KOPT-K1 (cell line): ENCODE results near the gene CFAP68.

Experiments
- H3K27ac ChIP-seq: fragments of 200-600 bp; sonication (generic); 2 replicates; pipeline ENCODE4 v1.5.1; 2016; ENCODE audit warnings: antibody characterized with exemption, mild to moderate bottlenecking, low read depth, low read length; ENCODE audit not compliant: poor library complexity, severe bottlenecking
- H3K36me3 ChIP-seq: fragments of 200-600 bp; sonication (generic); 2 replicates; pipeline ENCODE4 v1.5.1; 2017; ENCODE audit warnings: antibody characterized with exemption, mild to moderate bottlenecking, low read length, moderate library complexity; ENCODE audit not compliant: insufficient read depth
- H3K9me3 ChIP-seq: fragments of 200-600 bp; sonication (generic); 2 replicates; pipeline ENCODE4 v1.5.1; 2017; ENCODE audit warnings: antibody characterized with exemption, low read length, mild to moderate bottlenecking; ENCODE audit not compliant: insufficient read depth, poor library complexity, severe bottlenecking

CFAP68 gene, protein sequence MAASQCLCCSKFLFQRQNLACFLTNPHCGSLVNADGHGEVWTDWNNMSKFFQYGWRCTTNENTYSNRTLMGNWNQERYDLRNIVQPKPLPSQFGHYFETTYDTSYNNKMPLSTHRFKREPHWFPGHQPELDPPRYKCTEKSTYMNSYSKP

DNA sequence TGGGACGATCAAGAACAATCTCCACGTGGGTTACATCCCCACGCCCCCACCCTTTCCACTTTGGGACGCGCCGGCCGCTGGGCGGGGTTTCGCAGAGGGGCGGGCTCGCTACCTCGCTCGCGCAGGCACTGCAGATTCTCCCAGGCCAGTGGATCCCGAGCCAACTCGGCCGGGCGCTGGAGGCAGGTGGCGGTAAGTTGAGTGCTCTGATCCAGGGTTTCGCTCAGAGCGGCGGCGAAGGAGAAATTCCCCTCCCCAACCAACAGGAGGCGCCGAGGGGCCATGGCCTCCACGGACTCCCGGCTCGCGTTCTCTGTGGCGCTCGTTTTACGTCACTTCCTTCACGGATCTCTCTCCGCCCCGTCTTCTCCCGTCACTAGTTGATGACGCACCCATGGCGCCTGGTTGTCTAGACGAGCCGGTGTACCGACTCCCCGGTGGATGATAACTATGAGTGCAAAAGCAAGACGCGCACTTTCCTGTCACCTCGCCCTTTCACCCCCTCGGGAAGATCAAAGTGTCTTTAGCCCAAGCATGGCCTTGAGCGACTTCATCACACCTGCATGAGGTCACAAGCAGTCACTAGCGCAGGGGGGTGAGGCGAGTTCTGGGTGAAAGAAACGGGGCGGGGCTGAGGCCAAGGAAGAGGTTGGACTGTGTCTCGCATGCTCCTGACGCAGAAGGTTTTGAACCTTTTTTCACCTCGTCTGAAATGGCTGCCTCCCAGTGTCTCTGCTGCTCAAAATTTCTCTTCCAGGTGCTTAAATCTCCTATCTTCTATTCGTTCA lies at the start of gene CFAP68, which contains the start of gene FDXACB1:
Gene CFAP68, plus strand, starts transcription at position 693 of the 788 bp plus-strand sequence. Its CDS starts 20 bp downstream, at position 713.
Gene FDXACB1, minus strand, starts transcription at position 317 of the 788 bp plus-strand sequence. Its CDS starts 33 bp downstream, at position 284.
- Histone ChIP-seq H3K36me3 (peaks cover 18% of the 10 kb centered on the region; the same call in 1 of the 2 replicates), H3K9me3 (no peaks in the 10 kb centered on the region), H3K27ac (peak within 1 kb of the TSS; percentile 80)

DNA sequence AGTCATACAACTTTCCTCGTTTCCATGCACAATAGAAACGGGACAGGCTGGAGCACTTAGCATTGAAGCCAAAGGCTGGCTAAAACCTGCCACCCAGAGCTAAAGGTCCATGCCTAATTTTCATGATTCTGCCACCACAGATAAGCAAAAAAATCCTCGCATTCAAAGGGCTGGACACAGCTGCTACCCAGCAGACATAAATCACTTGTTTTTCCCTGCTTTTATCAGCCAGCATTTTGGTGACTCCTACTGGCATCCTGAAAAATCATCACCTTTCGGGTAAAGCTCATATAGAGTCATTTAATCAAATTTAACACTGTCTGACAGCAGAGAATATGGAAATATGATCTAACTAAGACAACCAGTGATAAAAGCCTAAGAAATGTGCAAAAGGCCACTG lies 45.8 kb upstream of the CFAP68 start:
- H3K27ac ChIP-seq = no peak overlapping the region
- H3K9me3 ChIP-seq = no peaks in the 10 kb centered on the region
- peaks cover 97% of the 10 kb centered on the region for H3K36me3 ChIP-seq

DNA sequence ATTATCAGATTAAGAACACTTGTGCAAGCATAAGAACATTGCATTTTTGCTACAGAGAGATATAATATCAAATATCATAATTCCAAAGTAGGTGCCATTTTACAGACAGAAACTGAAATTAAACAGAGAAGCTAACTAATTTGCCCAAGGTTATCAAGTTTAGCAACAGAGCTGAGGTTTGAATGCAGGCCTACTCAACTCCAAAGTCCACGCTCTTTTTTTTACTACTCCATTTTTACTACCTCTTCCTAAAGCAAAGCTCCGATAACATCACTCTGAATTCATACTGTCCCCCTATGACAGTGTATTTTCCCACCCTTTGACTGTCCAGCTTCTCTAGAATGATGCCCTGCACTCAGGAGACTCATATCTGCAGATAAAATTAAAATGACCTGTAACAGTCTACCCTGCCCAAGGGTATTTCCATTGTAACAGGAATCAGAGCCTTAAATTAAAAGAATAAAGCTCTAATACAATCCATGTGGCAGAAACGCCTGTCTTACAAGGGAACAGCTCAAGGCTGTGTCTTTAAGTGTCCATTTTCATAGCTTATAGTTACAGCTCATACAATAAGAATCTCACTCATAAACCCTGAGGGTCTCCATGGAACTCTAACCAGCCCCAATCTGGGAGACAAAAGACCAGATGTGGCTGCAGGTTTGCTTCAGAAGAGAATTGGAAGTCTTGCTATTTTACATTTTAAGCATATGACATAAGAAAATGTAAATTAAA lies 44.7 kb upstream of the CFAP68 start:
- no peak overlapping the region for H3K27ac ChIP-seq
- H3K9me3 ChIP-seq = no peaks in the 10 kb centered on the region
- H3K36me3 ChIP-seq = peaks cover 91% of the 10 kb centered on the region

DNA sequence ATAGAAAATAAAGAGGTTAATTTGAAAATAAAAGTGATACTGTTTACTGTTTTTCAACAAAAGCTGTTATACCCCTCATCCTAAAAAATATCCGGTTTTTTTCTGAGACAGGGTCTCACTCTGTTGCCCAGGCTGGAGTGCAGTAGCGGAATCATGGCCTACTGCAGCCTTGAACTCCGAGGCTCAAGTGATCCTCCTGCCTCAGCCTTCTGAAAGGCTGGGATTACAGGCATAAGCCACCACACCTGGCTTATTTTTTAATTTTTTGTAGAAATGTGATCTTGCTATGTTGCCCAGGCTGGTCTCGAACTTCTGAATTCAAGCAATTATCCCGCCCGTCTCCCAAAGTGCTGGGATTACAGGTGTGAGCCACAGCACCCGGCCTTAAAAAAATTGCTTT lies 43.7 kb upstream of the CFAP68 start:
- H3K36me3 ChIP-seq = peaks cover 91% of the 10 kb centered on the region
- H3K27ac ChIP-seq = no peak overlapping the region
- H3K9me3 ChIP-seq = no peaks in the 10 kb centered on the region

DNA sequence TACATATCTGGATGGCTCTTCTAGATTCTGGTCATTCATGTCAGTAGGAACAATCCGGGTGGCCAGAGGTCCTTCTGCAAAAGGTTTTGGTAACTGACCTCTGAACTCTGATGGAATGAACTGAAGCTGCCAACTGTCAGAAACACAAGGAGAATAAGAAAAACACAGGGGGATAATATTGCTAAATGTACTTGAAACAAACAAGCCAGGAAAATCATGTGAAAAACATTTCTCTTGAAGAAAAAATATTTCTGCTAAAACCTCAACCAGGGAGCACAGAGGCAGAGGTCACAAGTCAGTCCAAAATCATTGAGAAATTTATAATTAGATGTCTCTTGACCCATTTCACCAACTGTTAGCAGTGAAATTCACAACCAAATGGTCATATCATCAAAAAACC lies 43.2 kb upstream of the CFAP68 start:
- Histone ChIP-seq H3K9me3 (no peaks in the 10 kb centered on the region), H3K27ac (no peak overlapping the region), H3K36me3 (peaks cover 91% of the 10 kb centered on the region)

DNA sequence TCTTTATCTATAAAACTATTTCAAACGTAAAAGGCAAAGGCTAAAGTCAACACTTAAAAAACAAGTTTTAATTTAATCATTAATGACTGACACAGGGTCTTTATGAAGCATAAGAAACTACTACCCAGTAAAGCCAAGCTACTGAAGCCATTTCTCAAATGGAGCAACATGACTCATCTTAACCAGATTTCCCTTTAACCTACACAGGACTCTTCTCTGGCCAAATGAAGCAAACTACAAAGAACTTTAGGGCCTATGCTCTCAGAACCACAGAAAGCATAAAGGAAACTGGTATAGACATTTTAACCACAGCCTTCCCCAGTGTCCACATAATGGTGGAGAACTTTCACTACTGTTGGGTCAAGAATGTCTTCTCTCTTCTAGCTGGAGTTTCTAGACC lies 42.6 kb upstream of the CFAP68 start:
- H3K27ac ChIP-seq = no peak overlapping the region
- H3K9me3 ChIP-seq = no peaks in the 10 kb centered on the region
- peaks cover 87% of the 10 kb centered on the region for H3K36me3 ChIP-seq

DNA sequence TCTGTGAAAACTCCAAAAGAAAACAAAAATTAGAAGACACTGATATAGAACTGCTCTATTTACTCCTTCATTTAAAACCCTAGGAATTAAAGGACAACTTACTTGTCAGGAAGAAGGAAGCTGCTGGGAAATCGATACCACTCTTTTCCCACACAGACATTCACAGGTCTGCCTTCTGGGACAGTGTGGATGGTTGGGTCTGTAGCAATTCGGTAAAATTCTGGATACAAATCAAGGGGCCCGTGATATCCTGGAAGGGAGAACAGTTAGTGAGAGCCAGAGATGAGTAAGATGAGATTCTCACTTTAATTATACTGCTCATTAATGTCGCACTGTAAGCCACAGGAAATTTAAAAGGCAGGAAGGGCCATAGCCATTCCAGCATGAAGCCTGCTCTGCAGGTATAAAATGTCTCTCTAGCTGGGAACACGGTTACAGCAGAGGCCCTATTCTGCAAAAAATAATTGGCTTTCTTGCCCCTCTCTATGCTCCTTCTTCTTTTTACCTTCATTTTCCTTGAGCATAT lies 41.9 kb upstream of the CFAP68 start:
- Histone ChIP-seq H3K36me3 (peaks cover 87% of the 10 kb centered on the region), H3K27ac (no peak overlapping the region), H3K9me3 (no peaks in the 10 kb centered on the region)

DNA sequence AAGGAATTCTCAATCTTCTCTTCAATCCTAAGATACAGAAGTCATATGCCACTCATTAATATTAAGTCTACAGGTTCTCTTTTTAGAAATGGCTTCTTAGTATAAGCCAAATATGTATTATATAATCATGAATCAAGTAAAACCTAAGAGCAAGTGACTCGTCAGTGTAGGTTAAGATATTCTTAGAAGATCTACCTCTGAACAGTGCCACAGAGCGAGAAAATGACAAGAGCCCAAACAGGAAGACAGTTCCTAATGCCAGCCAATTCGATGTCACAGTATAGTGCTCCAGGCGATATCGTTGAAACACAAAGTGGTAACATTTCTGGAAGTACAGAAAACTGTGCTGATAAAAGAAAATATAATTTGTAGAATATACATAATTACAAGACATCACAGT lies 41.3 kb upstream of the CFAP68 start:
- Histone ChIP-seq H3K9me3 (no peaks in the 10 kb centered on the region), H3K36me3 (peaks cover 87% of the 10 kb centered on the region), H3K27ac (no peak overlapping the region)

DNA sequence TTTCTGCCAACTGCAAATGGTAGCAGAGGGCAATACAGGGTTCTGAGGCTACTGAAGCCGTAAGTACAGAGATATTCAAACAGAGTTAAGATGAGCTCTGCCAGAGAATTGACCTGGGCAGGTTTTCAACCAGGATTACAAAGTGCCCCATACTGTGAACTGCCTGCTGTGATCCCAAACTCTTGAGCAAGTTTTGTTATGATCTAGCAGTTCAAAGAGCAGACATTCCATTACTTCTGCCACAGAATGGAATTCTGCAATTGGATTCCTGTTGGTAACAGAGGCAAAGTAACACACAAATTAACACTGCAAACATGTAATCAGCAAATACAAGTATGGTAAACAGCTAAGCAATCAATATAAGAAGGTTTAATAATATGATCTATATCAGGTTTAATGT lies 39.2 kb upstream of the CFAP68 start:
- H3K27ac ChIP-seq = no peak overlapping the region
- peaks cover 87% of the 10 kb centered on the region for H3K36me3 ChIP-seq
- H3K9me3 ChIP-seq = no peaks in the 10 kb centered on the region

DNA sequence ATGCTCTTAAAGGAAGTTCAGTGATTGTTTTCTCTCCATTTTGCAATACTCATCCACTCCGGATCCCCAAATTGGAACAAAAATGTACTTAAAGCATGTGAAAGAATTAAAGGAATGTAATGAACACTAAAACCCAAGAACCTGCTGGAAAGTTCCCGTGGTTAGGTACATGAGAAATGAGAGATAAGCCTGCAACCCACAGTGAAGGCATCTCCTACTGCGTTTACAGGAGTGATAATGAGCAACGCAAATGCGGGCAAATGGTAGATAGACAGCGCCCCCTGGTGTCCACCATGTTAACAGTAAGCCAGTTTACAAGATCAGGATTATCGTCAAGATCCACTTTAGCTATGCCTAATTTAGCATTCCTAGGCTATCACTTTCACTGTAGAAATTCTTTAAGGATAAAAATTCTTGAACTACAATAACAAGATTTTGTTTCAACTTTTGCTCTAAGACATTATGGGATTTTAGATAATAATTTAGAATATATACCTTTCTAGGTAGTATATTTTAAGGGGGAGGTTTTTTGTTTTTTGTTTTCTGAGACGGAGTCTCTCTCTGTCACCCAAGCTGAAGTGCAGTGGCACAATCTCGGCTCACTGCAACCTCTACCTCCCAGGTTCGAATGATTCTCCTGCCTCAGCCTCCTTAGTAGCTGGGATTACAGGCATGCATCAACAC lies 37.8 kb upstream of the CFAP68 start:
- Histone ChIP-seq H3K27ac (no peak overlapping the region), H3K36me3 (peaks cover 87% of the 10 kb centered on the region), H3K9me3 (no peaks in the 10 kb centered on the region)

DNA sequence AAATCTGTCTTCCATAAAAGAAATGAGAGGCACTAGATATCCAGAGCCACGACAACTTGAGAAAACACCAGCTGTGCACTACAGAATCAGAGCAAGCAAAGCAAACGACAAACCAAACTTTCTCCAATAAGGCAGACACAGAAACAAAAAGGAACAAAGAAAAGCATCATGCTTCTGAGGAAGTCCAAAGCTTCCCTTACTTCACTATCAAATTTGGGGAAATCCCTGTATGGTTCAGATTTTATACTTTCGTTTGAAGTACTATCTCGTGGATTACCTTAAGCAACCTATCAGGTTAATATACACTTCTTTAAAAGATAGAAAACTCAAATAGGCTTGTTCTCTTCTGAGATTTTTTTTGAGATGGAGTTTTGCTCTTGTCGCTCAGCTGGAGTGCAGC lies 35.7 kb upstream of the CFAP68 start:
- Histone ChIP-seq H3K36me3 (peaks cover 87% of the 10 kb centered on the region), H3K27ac (no peak overlapping the region), H3K9me3 (no peaks in the 10 kb centered on the region)

DNA sequence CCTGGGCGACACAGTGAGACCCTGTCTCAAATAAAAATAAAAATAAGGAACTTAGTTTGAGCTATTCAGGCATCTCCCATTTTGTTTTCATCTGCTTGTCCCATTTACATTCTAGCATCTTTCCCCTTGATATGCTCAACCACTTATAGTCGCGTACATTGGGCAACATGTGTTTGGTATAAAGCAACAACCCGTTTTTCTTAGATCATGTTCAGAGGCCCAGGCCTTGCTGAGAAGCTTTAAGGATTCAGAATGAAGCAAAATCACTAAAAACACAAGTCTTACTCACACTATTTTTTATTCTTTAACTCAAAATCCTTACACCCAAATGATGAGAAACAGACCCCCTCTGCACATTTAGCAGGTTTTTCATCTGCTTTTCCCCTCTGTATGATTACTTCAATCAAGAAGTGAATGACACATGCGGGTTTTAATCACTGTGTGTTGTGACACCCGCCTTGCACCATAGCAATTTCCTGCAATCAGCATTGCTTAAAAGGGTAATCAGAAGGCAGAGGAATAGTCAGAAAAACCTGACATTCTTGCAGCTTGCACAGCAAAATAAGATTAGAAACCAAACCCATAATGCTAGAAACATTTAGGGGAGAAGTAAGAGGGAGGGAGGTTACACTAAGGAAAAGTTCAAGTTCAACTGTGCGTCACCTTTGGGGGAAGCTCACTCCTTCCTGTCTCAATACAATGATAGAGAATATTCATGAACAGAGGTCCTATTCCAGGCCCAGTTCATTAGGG lies 33.9 kb upstream of the CFAP68 start:
- no peaks in the 10 kb centered on the region for H3K9me3 ChIP-seq
- H3K36me3 ChIP-seq = peaks cover 94% of the 10 kb centered on the region
- H3K27ac ChIP-seq = no peak overlapping the region

DNA sequence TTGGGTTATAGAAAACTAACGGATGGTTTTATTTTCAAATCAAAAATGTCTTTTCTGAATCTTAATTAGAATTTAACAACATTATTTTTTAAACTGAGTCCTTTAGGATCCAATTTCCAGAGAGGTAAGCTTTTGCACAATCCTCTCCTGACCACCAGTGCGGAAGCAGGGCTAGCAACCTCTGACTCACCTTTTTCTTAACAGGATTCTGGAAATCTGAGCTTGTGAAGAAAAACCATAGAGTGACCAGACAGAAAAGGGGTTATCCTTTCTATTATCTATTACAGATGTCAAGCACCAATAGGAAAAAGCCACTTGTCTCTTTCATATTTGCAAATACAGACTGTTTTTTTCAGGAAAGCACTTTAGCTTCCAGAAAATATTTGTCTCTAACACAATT lies 33.3 kb upstream of the CFAP68 start:
- Histone ChIP-seq H3K9me3 (no peaks in the 10 kb centered on the region), H3K36me3 (peaks cover 94% of the 10 kb centered on the region)

DNA sequence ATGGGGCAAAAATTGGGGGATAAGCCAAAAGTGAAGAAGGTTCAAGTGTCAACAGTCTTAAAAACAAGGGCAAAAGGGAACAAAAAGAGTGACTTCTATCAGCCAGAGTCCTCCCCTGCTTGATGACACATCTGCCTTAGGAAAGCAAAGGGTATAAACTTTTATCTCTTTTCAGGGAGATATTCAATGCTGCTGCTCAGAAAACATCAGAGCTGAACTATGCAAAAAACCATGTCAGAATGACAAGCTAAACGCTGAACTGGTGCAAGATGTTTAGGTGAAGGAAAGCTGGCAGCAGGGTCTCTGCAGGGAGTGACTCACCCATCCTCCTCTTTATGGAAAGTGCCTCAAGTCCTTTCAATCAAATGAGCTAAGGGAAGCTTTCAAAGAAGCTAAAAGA lies 32.7 kb upstream of the CFAP68 start:
- H3K27ac ChIP-seq = no peak overlapping the region
- H3K36me3 ChIP-seq = peaks cover 99% of the 10 kb centered on the region
- no peaks in the 10 kb centered on the region for H3K9me3 ChIP-seq

More for the DNA sequence above, 33.3 kb upstream of the CFAP68 start:
- H3K27ac ChIP-seq = no peak overlapping the region
